GM18526 (cell line): ENCODE results near the gene SERPINA6.

ENCODE experiments used
- POLR2A ChIP-seq: IDR thresholded peaks from 3 replicates; pipeline ENCODE4 v1.6.1; 2011; ENCODE audit not compliant: insufficient read length; ENCODE audit errors: extremely low read depth

Gene SERPINA6

GRCh38 chr14:94309721-94310120 lies 13.4 kb downstream of the SERPINA6 start:
- no peak for TF ChIP-seq POLR2A

GRCh38 chr14:94307410-94307992 lies 15.6 kb downstream of the SERPINA6 start:
- no peak for TF ChIP-seq POLR2A

- TF ChIP-seq POLR2A = no peak
Measured at GRCh38 chr14:94306047-94306978, 16.8 kb downstream of the SERPINA6 start.

GRCh38 chr14:94305620-94306019 lies 17.5 kb downstream of the SERPINA6 start:
- no peak for TF ChIP-seq POLR2A

GRCh38 chr14:94304243-94304642 lies 18.9 kb downstream of the SERPINA6 start:
- no peak for TF ChIP-seq POLR2A

- TF ChIP-seq POLR2A = no peak
Measured at GRCh38 chr14:94303111-94303510, 20.0 kb downstream of the SERPINA6 start.

GRCh38 chr14:94298130-94298529 lies 25.0 kb downstream of the SERPINA6 start:
- no peak for TF ChIP-seq POLR2A

- no peak for TF ChIP-seq POLR2A
Measured at GRCh38 chr14:94295360-94296180, 27.6 kb downstream of the SERPINA6 start.

GRCh38 chr14:94293578-94293924 lies 29.6 kb downstream of the SERPINA6 start:
- no peak for TF ChIP-seq POLR2A

GRCh38 chr14:94292872-94293577 lies 30.1 kb downstream of the SERPINA6 start, which contains the start of gene SERPINA10:
Gene SERPINA10 (minus strand): TSS chr14:94293268. CDS start chr14:94290593, 2,675 bp downstream.
- TF ChIP-seq POLR2A = no peak

- no peak for TF ChIP-seq POLR2A
Measured at GRCh38 chr14:94292526-94292871, 30.6 kb downstream of the SERPINA6 start.

- no peak for TF ChIP-seq POLR2A
Measured at GRCh38 chr14:94291906-94292525, 31.1 kb downstream of the SERPINA6 start.

GRCh38 chr14:94291159-94291905 lies 31.8 kb downstream of the SERPINA6 start:
- no peak for TF ChIP-seq POLR2A

GRCh38 chr14:94290197-94290596 lies 32.9 kb downstream of the SERPINA6 start:
- TF ChIP-seq POLR2A = no peak
